Muscle of back (tissue), 11 donors: Measurements from ENCODE around the gene TPSG1. TPM values are rescaled to one million over a fixed set of nuclear protein-coding genes. Genes with fewer than 3 reads are reported as not detected.
"Not testable (repeated sequence)": the region's sequence is repeated elsewhere in the genome, so short reads cannot be mapped to it uniquely, and the experiment has no call there.

Source experiments
- DNase-seq, 3 donors: peaks; one replicate each; pipeline versions ENCODE4 v3.0.0 to v3.0.0-alpha.2; 2013
- polyA plus RNA-seq, 10 donors: library from polyadenylated mRNA; unstranded; fragments of 120-200 nt; gene quantifications; one replicate each; pipeline ENCODE4 v1.2.1, GENCODE V29; 2013; ENCODE audit not compliant: insufficient read length in 10 of 10

TPSG1 gene
- polyA plus RNA-seq, 10 donors = 0.49 to 2.0 (median 1.3) TPM

GRCh38 chr16:1216681-1217400 is 8.2 kb downstream of the TPSG1 start:
- DNase-seq = no peak

DNA sequence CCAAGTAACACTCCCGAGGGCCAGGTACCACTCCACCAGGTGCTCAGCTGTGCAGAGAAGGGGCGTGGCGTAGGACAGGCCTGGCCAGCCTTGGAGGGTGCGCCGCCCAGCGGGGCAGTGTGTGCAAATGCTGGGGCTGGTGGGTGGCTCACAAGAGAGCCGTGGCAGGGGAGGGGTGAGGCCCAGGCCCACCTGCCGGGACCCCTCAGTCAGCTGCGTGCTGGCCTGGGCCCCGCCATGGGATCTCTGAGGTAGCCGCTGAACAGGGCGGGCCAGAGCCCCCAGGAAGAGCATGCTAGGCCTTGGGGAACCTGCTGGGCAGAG is 8.8 kb downstream of the TPSG1 start:
- no peak for DNase-seq

- DNase-seq = no peak
These were observed 9.3 kb downstream of the TPSG1 start for GRCh38 chr16:1215574-1216295.

DNA sequence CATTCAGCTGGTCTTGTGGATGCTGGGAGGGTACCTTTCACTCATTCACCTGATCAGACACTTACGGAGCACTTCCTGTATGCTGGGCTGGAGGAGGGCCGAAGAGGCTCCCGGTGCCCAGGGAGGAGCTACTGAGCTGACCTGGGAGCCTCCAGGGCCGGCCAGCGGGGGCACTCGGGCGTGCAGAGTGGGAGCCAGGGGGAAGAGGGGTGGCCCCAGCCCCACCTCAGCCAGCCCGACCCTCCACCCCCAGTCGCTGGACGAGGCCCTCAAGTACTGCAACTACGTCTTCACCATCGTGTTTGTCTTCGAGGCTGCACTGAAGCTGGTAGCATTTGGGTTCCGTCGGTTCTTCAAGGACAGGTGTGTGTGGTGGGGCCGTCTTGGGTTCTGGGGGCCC is 10.3 kb downstream of the TPSG1 start:
- DNase-seq = no peak

DNA sequence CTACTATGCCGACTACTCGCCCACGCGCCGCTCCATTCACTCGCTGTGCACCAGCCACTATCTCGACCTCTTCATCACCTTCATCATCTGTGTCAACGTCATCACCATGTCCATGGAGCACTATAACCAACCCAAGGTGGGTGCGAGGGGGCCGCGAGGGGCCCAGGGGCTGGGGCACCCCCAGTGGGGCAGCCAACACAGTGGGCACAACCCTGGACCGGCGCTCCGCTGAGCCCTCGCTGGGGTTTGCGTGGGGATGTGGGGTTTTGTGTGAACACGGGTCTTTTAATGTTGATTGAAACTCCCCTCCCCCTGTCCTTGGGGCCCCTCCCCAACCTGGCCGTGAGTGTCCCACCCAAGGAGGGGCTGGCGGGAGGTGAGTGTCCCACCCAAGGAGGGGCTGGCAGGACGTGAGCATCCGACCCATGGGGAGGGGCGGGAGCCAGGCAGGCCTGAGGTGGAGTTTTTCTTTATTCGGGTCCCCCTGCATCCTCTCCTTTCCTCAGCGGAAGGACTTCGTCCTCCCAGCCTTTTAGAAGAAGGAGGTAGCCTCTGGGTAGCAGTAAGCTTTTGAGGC is 11.2 kb downstream of the TPSG1 start:
- no peak for DNase-seq

DNA sequence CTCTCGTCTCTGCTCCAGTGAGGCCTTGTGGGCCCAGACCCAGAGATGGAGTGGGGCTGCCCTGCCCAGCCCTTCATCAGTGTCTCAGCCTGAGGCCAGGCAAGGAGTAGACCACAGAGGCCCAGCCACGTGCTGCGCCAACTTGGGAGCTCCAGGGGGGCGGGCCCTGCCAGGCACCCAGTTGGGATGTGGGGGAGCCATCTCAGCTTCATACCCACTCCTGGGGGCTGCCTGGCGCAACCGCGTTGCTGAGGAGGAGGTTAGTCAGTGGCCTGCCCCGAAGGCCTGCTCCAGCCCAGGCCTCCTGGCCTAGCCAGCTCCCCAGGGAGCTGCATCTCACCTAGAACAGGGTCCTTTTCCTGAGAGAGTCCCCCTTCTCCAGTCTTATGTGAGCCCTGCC is 11.8 kb downstream of the TPSG1 start:
- no peak for DNase-seq

DNA sequence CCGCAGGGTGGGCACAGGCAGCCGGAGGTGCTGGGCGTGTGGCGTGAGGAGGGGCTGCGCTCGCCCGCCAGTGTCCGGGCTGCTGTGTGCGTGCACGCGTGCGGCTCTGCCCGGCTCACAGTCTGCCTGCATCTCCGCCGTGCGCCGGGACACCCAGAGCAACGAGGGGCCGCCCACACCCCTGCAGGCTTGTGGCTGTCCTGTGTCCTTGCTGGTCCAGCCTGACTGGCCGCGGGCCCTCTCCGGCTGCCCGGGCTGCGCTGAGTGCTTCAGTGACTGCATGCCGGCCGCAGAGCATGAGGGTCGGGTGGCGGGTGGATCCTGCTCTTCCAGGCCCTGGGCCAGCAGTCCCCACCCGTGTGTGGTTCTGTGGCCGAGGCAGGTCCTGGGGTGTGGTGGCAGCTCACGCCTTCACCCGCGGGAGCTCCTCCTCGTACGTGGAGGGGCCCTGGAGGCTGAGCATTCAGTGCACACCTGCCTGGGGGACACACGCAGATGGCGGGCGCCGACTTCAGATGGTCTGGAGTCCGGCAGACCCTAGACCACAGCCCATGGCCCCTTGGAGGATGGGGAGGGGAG is 12.4 kb downstream of the TPSG1 start:
- no peak for DNase-seq

DNA sequence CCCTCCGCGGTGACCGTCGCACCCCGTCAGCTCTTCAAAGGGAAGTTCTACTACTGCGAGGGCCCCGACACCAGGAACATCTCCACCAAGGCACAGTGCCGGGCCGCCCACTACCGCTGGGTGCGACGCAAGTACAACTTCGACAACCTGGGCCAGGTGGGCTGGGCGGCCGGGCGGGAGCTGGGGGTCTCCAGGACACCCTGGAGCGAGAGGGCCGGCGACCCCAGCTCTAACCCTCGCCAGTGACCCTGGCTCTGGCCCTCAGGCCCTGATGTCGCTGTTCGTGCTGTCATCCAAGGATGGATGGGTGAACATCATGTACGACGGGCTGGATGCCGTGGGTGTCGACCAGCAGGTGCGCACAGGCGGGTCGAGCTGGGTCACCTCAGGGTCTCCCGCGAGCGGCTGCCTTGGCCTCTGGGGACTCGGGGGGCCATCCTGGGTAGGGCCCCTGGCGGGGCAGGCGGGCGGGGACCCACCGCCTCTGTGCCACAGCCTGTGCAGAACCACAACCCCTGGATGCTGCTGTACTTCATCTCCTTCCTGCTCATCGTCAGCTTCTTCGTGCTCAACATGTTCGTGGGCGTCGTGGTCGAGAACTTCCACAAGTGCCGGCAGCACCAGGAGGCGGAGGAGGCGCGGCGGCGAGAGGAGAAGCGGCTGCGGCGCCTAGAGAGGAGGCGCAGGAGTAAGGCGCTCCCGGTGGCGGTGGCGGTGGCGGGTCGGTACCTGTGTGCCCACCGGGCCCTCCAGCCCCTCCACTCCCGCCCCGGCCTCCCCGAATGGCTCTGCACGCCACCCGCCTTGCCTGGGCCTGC is 13.4 kb downstream of the TPSG1 start:
- no peak for DNase-seq

GRCh38 chr16:1210461-1210860 is 14.6 kb downstream of the TPSG1 start:
- no peak for DNase-seq

DNA sequence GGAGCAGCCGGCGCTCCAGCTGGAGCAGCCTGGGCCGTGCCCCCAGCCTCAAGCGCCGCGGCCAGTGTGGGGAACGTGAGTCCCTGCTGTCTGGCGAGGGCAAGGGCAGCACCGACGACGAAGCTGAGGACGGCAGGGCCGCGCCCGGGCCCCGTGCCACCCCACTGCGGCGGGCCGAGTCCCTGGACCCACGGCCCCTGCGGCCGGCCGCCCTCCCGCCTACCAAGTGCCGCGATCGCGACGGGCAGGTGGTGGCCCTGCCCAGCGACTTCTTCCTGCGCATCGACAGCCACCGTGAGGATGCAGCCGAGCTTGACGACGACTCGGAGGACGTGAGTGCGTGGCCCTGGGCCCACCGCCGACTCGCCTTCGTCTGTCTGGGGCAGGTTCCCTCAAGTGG is 16.0 kb downstream of the TPSG1 start:
- no peak for DNase-seq

DNA sequence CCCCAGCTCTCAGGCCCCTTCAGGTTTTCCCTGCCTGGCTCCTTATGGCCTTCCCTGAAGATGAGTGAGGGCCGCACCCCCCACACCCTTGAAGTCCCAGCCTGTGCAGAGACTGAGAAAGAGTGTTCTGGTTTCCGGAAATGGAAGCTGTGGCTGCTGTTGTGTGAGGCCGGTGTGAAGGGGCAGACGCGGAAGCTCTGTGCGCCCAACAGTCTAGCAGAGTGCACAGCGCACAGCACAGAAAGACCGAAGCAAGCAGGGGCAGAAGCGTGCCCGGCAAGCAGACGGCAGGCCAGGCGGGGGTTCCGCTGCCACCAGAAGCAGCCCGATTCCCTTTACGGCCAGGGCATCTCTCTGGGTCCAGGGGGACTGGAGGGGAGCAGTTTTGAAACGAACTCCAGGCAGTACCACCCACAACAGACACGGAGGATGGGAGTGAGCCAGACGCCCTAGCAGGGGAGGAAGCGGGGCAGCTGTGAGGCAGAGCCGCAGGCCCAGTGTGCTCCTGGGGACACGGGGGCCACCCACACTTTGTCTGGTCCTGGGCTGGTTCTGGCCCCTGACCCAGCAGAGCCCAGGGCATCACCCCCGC is 16.7 kb downstream of the TPSG1 start:
- no peak for DNase-seq

DNA sequence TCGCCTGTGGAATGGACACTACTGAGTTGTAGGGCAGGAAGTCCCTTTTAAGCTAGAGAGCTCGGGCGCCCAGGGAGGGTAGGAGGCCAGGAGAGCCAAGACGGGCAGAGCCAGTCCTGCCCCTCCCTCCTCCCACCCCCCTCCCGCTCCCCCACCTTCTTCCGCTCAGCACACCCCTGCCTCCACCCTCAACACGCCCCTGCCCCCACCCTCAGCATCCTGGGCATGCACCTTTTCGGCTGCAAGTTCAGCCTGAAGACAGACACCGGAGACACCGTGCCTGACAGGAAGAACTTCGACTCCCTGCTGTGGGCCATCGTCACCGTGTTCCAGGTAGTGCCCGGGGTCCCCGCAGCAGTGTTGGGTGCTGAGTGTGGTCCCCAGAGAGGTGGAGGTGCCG is 18.3 kb downstream of the TPSG1 start:
- no peak for DNase-seq

DNA sequence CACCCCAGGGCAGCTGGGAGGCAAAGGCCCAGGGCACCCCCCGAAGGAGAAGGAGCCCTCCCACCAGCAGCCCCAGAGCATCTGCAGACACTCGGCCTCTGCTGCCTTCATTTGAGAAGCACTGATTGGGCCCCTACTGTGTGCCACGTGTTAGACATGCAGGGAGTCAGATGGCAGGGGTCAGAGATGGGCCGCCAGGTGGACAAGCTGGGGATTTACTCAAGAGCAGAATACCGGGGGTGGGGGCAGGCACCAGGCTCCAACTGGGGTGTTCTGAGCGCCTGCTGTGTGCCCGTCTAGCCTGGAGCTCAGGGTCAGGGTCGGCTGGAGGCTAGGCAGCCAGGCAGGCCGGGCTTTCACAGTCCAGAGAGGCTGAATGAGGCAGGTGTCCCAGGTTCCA is 18.7 kb downstream of the TPSG1 start:
- DNase-seq = no peak

DNA sequence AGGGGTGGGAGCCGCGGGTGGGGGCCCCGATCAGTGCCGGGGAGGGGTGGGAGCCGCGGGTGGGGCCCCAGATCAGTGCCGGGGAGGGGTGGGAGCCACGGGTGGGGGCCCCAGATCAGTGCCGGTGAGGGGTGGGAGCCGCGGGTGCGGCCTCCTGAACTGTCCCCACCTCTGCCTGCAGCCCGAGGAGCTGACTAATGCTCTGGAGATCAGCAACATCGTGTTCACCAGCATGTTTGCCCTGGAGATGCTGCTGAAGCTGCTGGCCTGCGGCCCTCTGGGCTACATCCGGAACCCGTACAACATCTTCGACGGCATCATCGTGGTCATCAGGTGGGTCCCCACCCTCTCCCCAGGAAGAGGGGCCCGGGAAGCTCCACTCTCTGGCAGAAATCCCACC is 20.1 kb downstream of the TPSG1 start:
- DNase-seq = no peak

GRCh38 chr16:1202274-1202673 is 22.8 kb downstream of the TPSG1 start:
- no peak for DNase-seq

DNA sequence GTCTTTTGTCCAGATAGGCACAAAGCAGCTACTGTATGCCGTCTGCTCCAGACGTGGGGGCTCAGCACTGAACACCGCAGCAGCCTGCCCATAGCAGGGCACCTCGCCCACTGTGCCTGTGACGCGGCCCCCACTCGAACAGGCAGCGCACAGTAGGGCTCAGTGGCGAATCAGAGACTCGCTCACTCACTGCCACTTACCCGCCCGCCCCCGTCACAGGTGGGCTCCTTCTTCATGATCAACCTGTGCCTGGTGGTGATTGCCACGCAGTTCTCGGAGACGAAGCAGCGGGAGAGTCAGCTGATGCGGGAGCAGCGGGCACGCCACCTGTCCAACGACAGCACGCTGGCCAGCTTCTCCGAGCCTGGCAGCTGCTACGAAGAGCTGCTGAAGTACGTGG is 23.6 kb downstream of the TPSG1 start:
- no peak for DNase-seq

DNA sequence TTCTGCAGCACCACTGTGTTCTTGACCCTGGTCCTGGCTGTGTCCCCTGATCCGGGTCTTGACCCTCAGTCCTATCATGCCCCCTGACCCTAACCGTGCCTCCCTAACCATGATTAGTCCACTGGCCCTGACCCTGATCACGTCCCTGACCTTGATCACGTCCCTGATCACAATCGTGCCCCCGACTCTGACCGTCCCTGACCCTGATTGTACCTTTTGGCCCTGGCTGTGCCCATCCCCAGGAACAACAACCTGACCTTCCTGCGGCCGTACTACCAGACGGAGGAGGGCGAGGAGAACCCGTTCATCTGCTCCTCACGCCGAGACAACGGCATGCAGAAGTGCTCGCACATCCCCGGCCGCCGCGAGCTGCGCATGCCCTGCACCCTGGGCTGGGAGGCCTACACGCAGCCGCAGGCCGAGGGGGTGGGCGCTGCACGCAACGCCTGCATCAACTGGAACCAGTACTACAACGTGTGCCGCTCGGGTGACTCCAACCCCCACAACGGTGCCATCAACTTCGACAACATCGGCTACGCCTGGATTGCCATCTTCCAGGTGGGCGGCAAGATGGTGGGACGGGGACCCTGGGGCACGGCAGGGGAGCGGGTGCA is 24.9 kb downstream of the TPSG1 start:
- DNase-seq = no peak

- DNase-seq = no peak
These were observed 25.6 kb downstream of the TPSG1 start for GRCh38 chr16:1199347-1200013.

DNA sequence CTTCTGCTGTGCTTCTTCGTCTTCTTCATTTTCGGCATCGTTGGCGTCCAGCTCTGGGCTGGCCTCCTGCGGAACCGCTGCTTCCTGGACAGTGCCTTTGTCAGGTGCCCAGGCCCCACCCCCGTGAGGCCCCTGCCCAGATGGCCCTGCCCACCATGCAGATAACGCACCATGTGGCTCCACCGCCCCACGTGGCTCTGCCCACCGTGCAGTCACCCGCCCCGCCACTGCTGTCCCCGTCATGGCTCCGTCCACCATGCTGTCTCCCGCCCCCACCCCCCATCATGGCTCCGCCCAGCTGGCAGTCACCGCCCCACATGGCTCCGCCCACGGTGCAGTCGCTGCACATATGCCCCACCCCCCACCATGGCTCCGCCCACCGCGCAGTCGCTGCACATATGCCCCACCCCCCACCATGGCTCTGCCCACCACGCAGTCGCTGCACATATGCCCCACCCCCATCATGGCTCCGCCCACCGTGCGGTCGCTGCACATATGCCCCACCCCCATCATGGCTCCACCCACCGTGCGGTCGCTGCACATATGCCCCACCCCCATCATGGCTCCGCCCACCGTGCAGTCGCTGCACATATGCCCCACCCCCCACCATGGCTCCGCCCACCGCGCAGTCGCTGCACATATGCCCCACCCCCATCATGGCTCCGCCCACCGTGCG is 26.3 kb downstream of the TPSG1 start:
- DNase-seq = not testable (repeated sequence)

GRCh38 chr16:1198194-1198593 is 26.9 kb downstream of the TPSG1 start:
- no peak for DNase-seq
